Upper lobe of right lung (tissue), 1 donor: ENCODE measurements around the gene CYP2W1. TPM values are rescaled to one million over a fixed set of nuclear protein-coding genes. Genes with fewer than 3 reads are reported as not detected.
"Not testable (repeated sequence)": the region's sequence is repeated elsewhere in the genome, so short reads cannot be mapped to it uniquely, and the experiment has no call there.

ENCODE experiments used
- ATAC-seq: fragments of 200-7000 bp; cut with Tn5 transposase; one replicate; pipeline ENCODE4 v1.9.1; 2020; ENCODE audit warnings: mild to moderate bottlenecking, moderate library complexity
- DNase-seq: peaks from one replicate; pipeline ENCODE4 v3.0.0-alpha.2; 2020
- H3K27ac ChIP-seq: fragments of 200-600 bp; one replicate; pipeline ENCODE4 v1.8.0; 2022
- H3K27me3 ChIP-seq: fragments of 200-600 bp; one replicate; pipeline ENCODE4 v1.8.0; 2022; ENCODE audit warnings: mild to moderate bottlenecking
- H3K36me3 ChIP-seq: fragments of 200-600 bp; one replicate; pipeline ENCODE4 v1.8.0; 2022
- H3K4me1 ChIP-seq: fragments of 200-600 bp; one replicate; pipeline ENCODE4 v1.8.0; 2022
- H3K4me3 ChIP-seq: fragments of 200-600 bp; one replicate; pipeline ENCODE4 v1.8.0; 2022; ENCODE audit warnings: mild to moderate bottlenecking
- H3K9me3 ChIP-seq: fragments of 200-600 bp; one replicate; pipeline ENCODE4 v1.8.0; 2022
- CTCF ChIP-seq: fragments of 200-600 bp; IDR thresholded peaks from one replicate; pipeline ENCODE4 v1.8.0; 2022; ENCODE audit warnings: antibody characterized with exemption
- intact Hi-C: fragments of 100-400 bp; cut with DNase I; formaldehyde crosslinking; loops from one replicate; pipeline ENCODE4 v1.11.0; 2022
- total RNA-seq: library from RNA; stranded (reverse); fragmentation: NEBNext Ultra II Directional; extraction: Animal tissue kit (Norgen Biotek cat#: 25700); gene quantifications from one replicate; pipeline ENCODE4 v1.2.1, GENCODE V29; 2021
- donor health status: DM: no; HTN: yes; CAD: no; lungs with severe emphysema.

Gene CYP2W1
- total RNA-seq, 1 donor from 2014 or later = not detected

DNA sequence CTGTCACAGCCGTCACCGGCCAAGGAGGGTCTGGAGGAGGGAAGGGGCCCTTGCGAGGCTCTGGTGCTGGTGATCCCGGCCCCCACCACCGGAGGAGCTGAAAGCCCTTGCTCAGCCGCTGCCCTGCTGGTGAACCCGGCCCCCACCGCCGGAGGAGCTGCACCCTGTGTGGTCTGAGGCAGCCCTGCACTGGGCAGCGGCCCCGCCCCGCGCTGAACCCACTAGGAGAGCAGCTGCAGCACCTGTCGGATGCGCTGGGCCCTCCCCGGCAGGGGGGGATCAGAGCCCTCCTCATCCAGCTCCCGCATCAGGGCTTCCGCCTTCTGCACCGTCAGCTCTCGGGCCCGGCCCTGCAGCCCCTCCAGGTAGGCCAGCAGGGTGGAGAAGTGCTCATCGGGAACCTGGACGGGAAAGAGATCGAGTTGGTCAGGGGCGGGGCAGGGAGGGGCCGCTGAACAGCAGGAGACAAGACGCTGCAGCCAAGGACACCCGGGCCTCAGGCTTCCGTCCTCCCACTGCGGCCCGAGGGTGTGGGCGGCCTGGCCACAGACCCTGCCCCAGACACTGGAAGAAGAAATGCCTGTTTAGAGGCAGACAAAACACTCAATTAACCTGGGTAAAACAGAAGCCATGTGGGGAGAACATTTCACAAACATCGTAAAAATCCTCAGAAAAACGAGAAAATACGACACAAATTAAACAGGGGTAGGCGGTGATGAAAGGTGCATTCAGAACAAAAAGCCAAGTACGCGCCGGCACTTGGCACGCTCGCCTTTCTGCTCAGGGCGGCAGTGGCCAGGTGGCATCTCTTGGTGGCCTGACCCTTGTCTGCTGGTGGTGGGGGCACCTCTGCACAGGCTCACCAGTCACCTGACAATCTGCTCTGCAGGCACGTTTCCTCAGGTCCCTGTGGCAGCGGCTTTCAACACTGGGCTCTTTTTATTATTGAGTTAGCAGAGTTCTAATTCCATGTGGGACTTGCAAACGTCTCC is 14.7 kb downstream of the CYP2W1 start:
- Histone ChIP-seq H3K27ac (no peak overlapping the region), H3K9me3 (no peaks in the 10 kb centered on the region), H3K4me1 (no peaks in the 10 kb centered on the region), H3K36me3 (peaks cover 30% of the 10 kb centered on the region), H3K4me3 (no peak overlapping the region), H3K27me3 (no peaks in the 10 kb centered on the region)
- intact Hi-C loops = no loop called here
- DNase-seq (no peak), ATAC-seq (no peak)
- TF ChIP-seq CTCF = no peak

DNA sequence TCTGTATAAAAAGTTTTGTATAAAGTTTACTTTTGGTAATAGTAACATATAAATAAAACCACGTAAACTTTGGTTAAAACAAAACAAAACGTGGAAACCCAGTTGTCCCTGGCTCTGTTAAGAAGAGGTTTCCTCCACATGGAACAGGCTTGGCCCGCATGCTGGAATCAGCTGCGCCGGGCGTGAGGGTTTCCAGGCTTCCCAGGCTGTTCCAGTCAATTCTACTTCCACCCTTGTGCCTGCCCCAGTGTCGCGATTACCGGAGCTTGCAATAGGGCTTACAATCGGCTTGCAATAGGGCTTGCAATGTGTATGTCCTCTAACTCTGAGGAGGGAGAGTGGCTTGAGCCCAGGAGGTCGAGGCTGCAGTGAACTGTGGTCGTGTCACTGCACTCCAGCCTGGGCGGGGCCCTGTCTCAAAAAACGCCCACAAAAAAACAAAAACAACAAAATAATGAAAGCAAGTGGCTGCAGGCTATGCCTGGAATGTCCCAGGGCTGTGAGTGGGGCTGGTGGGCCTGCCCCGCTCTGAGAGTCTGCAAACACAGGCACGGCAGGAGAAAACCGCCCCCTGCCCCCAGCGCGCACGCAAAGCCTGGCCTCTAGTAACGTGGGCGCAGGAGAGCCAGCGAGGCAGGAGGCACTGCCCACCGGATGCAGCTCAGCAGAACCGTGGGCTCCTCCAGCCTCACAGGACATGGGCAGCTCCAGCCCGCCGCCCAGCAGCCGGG is 16.3 kb downstream of the CYP2W1 start:
- Histone ChIP-seq H3K4me1 (no peaks in the 10 kb centered on the region), H3K9me3 (no peaks in the 10 kb centered on the region), H3K4me3 (no peak overlapping the region), H3K27me3 (no peaks in the 10 kb centered on the region), H3K36me3 (peaks cover 30% of the 10 kb centered on the region), H3K27ac (no peak overlapping the region)
- DNase-seq (no peak), ATAC-seq (no peak)
- no peak for TF ChIP-seq CTCF
- intact Hi-C loops = no loop called here

DNA sequence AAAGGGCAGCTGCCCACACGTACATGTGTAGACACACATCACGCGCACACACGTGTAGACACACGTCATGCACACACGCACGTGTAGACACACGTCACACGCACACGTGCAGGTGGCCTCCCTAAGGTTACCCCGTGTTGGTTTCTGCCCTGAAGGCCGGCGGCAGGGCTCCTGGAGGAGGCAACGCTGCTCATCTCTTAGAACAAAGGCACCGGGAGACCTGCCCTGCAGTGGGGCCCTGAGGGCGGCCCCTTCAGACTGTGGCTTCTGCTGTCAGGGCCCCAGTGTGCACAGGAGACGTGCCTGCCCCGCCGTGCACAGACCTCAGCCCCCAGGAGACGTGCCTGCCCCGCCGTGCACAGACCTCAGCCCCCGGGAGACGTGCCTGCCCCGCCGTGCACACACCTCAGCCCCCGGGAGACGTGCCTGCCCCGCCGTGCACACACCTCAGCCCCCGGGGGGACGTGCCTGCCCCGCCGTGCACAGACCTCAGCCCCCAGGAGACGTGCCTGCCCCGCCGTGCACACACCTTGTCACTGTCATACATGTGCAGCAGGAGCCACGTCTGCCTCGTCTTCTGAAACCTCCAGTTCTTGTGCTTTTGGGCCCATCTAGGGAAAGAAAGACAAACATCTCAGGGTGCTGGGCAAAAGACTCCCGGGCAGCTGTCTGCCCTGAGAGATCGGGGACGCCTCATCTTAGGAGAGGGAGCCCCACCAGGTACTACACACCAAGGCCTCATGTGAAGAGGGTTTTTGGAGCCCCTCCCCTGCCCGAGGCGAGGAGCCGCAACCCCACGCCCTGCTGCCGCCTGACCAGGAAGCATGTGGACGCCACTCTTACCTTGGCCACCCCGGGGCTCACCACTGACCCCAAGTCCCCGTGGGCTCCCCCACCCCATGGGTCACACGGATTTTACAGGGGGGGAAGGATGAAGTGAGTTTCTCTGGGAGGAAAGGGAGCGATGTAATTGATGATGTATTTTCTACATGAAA is 17.3 kb downstream of the CYP2W1 start:
- ATAC-seq (no peak), DNase-seq (no peak)
- Histone ChIP-seq H3K9me3 (no peaks in the 10 kb centered on the region), H3K4me1 (no peaks in the 10 kb centered on the region), H3K4me3 (no peak overlapping the region), H3K27ac (no peak overlapping the region), H3K36me3 (peaks cover 30% of the 10 kb centered on the region), H3K27me3 (no peaks in the 10 kb centered on the region)
- TF ChIP-seq CTCF = no peak
- intact Hi-C loops = no loop called here

GRCh38 chr7:1001069-1001770 is 18.2 kb downstream of the CYP2W1 start:
- H3K27ac ChIP-seq, DNase-seq, H3K27me3 ChIP-seq, H3K9me3 ChIP-seq, intact Hi-C loops, ATAC-seq, H3K4me1 ChIP-seq, H3K4me3 ChIP-seq: not testable (repeated sequence)
- H3K36me3 ChIP-seq = peaks cover 30% of the 10 kb centered on the region

- ATAC-seq, H3K27ac ChIP-seq, H3K4me3 ChIP-seq, H3K4me1 ChIP-seq, H3K27me3 ChIP-seq, H3K9me3 ChIP-seq, intact Hi-C loops, DNase-seq: not testable (repeated sequence)
- peaks cover 25% of the 10 kb centered on the region for H3K36me3 ChIP-seq
Observed at GRCh38 chr7:1002026-1002425, 19.0 kb downstream of the CYP2W1 start.

GRCh38 chr7:1002445-1002844 is 19.5 kb downstream of the CYP2W1 start:
- H3K9me3 ChIP-seq, intact Hi-C loops, ATAC-seq, H3K27me3 ChIP-seq, H3K27ac ChIP-seq, H3K4me3 ChIP-seq, DNase-seq, H3K4me1 ChIP-seq: not testable (repeated sequence)
- H3K36me3 ChIP-seq = peaks cover 25% of the 10 kb centered on the region
